ENCODE measurements around the gene WNT3. TPM values are rescaled to one million over a fixed set of nuclear protein-coding genes. Genes with fewer than 3 reads are reported as not detected.

WNT3 gene
- total RNA-seq, 1 experiment from 2014 or later, result 8.8 TPM

DNA sequence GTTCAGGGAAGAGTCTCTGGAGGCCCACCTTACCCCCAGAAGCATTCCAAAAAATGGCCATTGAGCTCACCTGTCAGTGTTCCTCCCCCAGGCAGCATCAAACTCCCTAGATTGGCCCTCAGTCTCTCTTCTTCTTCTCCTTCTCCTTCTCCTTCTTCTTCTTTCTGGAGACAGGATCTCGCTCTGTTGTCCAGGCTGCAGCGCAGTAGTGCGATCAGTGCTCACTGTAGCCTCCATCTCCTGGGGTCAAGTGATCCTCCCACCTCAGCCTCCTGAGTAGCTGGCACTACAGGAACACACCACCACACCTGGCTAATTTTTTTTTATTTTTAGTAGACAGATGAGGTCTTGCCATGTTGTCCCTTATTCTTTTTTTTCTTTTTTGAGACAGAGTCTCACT is 16.4 kb upstream of the WNT3 start:
- Mint-ChIP-seq H3K27ac (ENCODE audit: unreplicated experiment) (no peak overlapping the region), H3K36me3 (ENCODE audit: insufficient read depth, unreplicated experiment) (no peaks in the 10 kb centered on the region), H3K9me3 (ENCODE audit: unreplicated experiment) (peaks cover 5% of the 10 kb centered on the region), H3K4me1 (ENCODE audit: low read depth, unreplicated experiment) (peaks cover 8% of the 10 kb centered on the region), H3K4me3 (ENCODE audit: unreplicated experiment) (no peak overlapping the region), H3K27me3 (ENCODE audit: insufficient read depth, unreplicated experiment) (no peaks in the 10 kb centered on the region)
- ChIA-PET CTCF (interaction anchor here (1.7 kb wide), 2 partner anchors 8 to 49 kb away, joined by 8 to 10 read pairs; no protein-coding TSS in a partner anchor), POLR2A (no interaction called here)
- Histone ChIP-seq H3K27me3 (replicated peaks; ENCODE audit: control insufficient read depth, insufficient read depth, low read length) (no peaks in the 10 kb centered on the region), H3K9me3 (no peaks in the 10 kb centered on the region), H3K4me1 (0 out of 2 replicates have a peak, but pooled peaks cover 3% of the 10 kb centered on the region), H3K4me3 (ENCODE audit: low read depth, low read length) (no peak overlapping the region), H3K36me3 (ENCODE audit: control insufficient read depth, insufficient read depth, low read length) (no peaks in the 10 kb centered on the region)
- TF ChIP-seq, protein P1, sequence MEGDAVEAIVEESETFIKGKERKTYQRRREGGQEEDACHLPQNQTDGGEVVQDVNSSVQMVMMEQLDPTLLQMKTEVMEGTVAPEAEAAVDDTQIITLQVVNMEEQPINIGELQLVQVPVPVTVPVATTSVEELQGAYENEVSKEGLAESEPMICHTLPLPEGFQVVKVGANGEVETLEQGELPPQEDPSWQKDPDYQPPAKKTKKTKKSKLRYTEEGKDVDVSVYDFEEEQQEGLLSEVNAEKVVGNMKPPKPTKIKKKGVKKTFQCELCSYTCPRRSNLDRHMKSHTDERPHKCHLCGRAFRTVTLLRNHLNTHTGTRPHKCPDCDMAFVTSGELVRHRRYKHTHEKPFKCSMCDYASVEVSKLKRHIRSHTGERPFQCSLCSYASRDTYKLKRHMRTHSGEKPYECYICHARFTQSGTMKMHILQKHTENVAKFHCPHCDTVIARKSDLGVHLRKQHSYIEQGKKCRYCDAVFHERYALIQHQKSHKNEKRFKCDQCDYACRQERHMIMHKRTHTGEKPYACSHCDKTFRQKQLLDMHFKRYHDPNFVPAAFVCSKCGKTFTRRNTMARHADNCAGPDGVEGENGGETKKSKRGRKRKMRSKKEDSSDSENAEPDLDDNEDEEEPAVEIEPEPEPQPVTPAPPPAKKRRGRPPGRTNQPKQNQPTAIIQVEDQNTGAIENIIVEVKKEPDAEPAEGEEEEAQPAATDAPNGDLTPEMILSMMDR (IDR thresholded peaks at IDR 0.05; ENCODE audit: insufficient read depth in 1 of 2, low read depth in 1 of 2, low read length in 1 of 2, severe bottlenecking in 1 of 2, unreplicated experiment in 1 of 2), result no peak
- no peak for DNase-seq
- BruUV-seq (replicated peaks), result no TSS peak
- intact Hi-C loops (cut with micrococcal nuclease; ENCODE audit: unreplicated experiment), result no loop called here

DNA sequence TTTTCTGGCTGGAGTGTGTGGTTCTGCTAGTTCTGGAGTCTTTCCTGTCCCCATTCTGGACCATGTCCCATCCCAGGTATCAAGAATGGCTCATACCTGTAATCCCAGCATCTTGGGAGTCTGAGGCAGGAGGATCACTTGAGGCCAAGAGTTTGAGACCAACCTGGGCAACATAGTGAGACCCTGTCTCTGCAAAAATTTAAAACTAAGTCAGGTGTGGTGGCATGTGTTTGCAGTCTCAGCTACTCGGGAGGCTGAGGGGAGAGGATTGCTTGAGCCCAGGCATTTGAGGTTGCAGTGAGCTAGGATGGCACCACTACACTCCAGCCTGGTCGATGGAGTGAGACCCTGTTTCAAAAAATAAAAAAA is 15.3 kb upstream of the WNT3 start:
- ChIA-PET POLR2A (interaction anchor here (0.6 kb wide), 1 partner anchor 326 kb away, joined by 3 read pairs; no protein-coding TSS in a partner anchor), CTCF (interaction anchor here (1.6 kb wide), 1 partner anchor 18 kb away, joined by 4 read pairs; the partner anchor contains the start of gene WNT9B)
- no peak overlapping the region for H3K27ac Mint-ChIP-seq (ENCODE audit: unreplicated experiment)
- no TSS peak for BruUV-seq (replicated peaks)
- TF ChIP-seq, protein P1 (IDR thresholded peaks at IDR 0.05; ENCODE audit: insufficient read depth in 1 of 2, low read depth in 1 of 2, low read length in 1 of 2, severe bottlenecking in 1 of 2, unreplicated experiment in 1 of 2), result no peak
- H3K36me3 Mint-ChIP-seq (ENCODE audit: insufficient read depth, unreplicated experiment), result no peaks in the 10 kb centered on the region
- Histone ChIP-seq H3K4me1 (0 out of 2 replicates have a peak, but pooled peaks cover 3% of the 10 kb centered on the region), H3K36me3 (ENCODE audit: control insufficient read depth, insufficient read depth, low read length) (no peaks in the 10 kb centered on the region), H3K4me3 (ENCODE audit: low read depth, low read length) (no peak overlapping the region), H3K27me3 (replicated peaks; ENCODE audit: control insufficient read depth, insufficient read depth, low read length) (no peaks in the 10 kb centered on the region), H3K9me3 (no peaks in the 10 kb centered on the region)
- H3K27me3 Mint-ChIP-seq (ENCODE audit: insufficient read depth, unreplicated experiment), result no peaks in the 10 kb centered on the region
- intact Hi-C loops (cut with micrococcal nuclease; ENCODE audit: unreplicated experiment), result no loop called here
- no peak for DNase-seq
- H3K4me3 Mint-ChIP-seq (ENCODE audit: unreplicated experiment), result no peak overlapping the region
- no peaks in the 10 kb centered on the region for H3K9me3 Mint-ChIP-seq (ENCODE audit: unreplicated experiment)
- H3K4me1 Mint-ChIP-seq (ENCODE audit: low read depth, unreplicated experiment), result peaks cover 8% of the 10 kb centered on the region

DNA sequence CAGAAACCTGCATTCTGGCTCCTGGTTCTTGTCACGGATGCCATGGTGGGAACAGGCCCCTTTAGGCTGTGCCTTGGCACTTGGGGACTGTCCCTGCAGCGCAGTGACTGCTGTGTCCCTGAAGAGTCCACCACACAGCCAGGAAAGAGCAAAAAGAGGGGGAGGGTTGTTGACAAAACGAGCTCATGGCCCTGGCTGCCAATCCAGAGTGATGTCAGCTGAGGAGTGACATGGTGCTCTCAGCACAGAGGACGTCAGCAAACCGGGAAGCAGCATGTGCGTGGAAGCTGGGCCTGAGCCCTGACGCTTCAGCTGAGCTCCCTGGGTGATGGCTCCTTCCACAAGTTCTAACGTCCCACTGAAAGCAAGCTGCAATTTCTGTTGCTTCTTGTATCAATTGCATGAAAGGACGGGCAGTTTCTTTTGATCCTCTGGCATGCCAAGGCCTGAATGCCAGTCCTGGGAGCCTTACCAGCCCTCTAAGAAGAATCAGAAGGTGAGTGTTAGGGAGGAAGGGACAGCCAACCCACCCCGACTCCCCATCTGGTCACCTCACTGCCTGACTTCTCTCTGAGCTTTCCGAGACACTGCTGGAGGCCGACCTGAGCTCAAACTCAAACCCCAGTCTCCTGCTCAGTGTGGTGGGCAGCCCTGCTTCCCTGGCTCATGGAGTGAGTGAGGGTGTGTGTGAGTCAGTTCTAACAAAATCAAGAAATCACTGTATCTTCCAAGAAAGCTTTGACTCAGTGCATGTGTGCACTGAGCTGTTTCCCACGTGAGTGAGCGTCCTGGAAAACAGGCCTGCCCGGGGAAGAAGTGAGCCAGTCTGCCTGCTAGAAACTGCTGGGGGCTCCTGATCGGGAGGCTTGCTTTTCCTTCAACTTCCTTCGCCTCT is 14.7 kb upstream of the WNT3 start:
- H3K4me3 ChIP-seq (ENCODE audit: low read depth, low read length), result no peak overlapping the region
- H3K4me1 ChIP-seq, result 0 out of 2 replicates have a peak, but pooled peaks cover 3% of the 10 kb centered on the region
- DNase-seq, result no peak
- TF ChIP-seq, protein P1 (IDR thresholded peaks at IDR 0.05; ENCODE audit: insufficient read depth in 1 of 2, low read depth in 1 of 2, low read length in 1 of 2, severe bottlenecking in 1 of 2, unreplicated experiment in 1 of 2), result no peak
- no peaks in the 10 kb centered on the region for H3K9me3 Mint-ChIP-seq (ENCODE audit: unreplicated experiment)
- H3K36me3 ChIP-seq (ENCODE audit: control insufficient read depth, insufficient read depth, low read length), result no peaks in the 10 kb centered on the region
- H3K9me3 ChIP-seq, result no peaks in the 10 kb centered on the region
- no peak overlapping the region for H3K27ac Mint-ChIP-seq (ENCODE audit: unreplicated experiment)
- H3K4me3 Mint-ChIP-seq (ENCODE audit: unreplicated experiment), result no peak overlapping the region
- ChIA-PET POLR2A (interaction anchor here (0.6 kb wide), 2 partner anchors 102 to 327 kb away, joined by 3 read pairs; no protein-coding TSS in a partner anchor), CTCF (interaction anchor here (0.8 to 1.6 kb wide), 2 partner anchors 18 to 43 kb away, joined by 3 to 4 read pairs; partner anchors contain the start of gene WNT9B)
- H3K36me3 Mint-ChIP-seq (ENCODE audit: insufficient read depth, unreplicated experiment), result no peaks in the 10 kb centered on the region
- H3K4me1 Mint-ChIP-seq (ENCODE audit: low read depth, unreplicated experiment), result peaks cover 8% of the 10 kb centered on the region
- no peaks in the 10 kb centered on the region for H3K27me3 ChIP-seq (replicated peaks; ENCODE audit: control insufficient read depth, insufficient read depth, low read length)
- BruUV-seq (replicated peaks), result no TSS peak
- H3K27me3 Mint-ChIP-seq (ENCODE audit: insufficient read depth, unreplicated experiment), result no peaks in the 10 kb centered on the region
- intact Hi-C loops (cut with micrococcal nuclease; ENCODE audit: unreplicated experiment), result no loop called here
